Uterus (tissue), 2 donors: ENCODE data around the gene ALKBH1.

Experiments
- CTCF ChIP-seq, 4 experiments: fragments of 200-600 bp in 2 of 4; fragments of 450-650 bp in 2 of 4; sonication (generic) in 2 of 4; IDR thresholded peaks; one replicate each; pipeline ENCODE4 v1.5.1; 2016 to 2019; ENCODE audit warnings: antibody characterized with exemption in 4 of 4, mild to moderate bottlenecking in 2 of 4, moderate library complexity in 1 of 4
- POLR2A ChIP-seq, 2 donors: fragments of 450-650 bp; IDR thresholded peaks; one replicate each; pipeline ENCODE4 v1.6.1; 2016; ENCODE audit warnings: antibody characterized with exemption in 2 of 2, mild to moderate bottlenecking in 1 of 2, moderate library complexity in 1 of 2

GRCh38 chr14:77630111-77630510, 77.7 kb downstream of the ALKBH1 start:
- TF ChIP-seq CTCF (IDR thresholded peaks at IDR 0.05) (no peak), POLR2A (IDR thresholded peaks at IDR 0.05) (no peak)
